ENCODE data around the gene NSD2.
"Not testable (repeated sequence)": the region's sequence is repeated elsewhere in the genome, so short reads cannot be mapped to it uniquely, and the experiment has no call there.

NSD2 gene

DNA sequence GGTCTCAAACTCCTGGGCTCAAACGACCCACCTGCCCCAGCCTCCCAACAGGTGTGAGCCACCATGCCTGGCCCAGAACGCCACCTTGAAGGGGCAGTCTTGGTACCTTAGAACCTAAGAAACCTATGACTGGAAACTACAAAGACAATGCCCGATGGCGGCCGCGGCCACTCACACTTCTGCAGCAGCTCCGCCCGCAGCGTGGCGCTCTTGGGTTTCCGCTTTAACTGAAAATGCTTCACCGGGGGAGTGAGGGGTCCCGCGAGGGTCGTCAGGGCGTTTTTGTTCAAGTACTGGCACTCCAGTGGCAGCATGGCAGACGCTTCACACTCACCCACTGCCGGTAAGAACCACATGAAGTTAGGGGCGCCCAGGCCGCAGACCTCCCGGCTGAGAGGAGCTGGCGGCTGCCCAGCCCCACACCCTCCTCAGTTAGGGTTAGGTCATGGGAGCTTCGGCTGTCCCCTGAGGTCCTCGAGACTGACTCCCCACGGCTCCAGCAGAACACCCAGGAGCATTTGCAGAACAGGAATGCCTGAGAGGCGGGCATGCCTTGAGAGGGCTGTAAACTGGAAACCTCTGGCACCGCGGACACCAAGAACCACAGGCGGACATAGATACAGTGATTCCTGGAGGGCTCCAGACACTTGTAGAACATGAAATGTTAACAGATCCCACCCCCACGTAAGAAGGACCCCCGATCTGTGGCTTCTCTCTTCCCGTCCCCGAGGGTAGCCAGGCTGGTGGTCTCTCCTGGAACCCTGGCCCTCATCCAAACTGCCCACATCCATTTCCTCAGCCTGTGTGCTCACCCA lies 118.5 kb downstream of the NSD2 start:
- DNase-seq = no peak

DNA sequence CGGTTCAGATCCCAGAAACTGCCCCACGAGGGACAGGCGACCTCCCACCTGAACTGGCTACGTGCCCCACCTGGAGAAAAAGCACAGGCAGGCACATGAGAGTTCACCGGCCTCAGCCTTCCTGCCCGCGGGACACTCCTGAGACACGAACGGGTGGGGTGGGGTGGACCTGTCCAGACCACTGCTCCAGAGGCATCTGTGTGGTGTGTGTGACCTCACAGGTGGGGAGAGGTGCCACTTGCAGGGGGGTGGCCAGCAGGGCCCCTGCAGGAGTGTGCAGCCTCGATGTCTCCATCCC lies 119.1 kb downstream of the NSD2 start:
- no peak for DNase-seq

DNA sequence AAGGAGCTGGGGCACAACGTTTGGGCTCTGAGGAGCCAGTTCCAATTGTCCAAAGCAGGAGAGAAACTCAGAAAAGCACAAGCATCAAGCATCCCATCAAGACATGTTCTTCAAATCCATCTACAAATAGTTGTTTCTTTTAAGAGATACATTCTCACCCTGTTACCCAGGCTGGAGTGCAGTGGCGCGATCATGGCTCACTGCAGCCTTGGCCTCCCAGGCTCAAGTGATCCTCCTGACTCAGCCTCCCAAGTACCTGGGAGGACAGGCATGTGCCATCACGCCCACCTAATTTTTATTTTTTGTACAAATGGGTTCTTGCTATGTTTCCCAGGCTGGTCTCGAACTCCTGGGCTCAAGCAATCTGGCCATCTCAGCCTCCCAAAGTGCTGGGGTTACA lies 119.5 kb downstream of the NSD2 start:
- no peak for DNase-seq

DNA sequence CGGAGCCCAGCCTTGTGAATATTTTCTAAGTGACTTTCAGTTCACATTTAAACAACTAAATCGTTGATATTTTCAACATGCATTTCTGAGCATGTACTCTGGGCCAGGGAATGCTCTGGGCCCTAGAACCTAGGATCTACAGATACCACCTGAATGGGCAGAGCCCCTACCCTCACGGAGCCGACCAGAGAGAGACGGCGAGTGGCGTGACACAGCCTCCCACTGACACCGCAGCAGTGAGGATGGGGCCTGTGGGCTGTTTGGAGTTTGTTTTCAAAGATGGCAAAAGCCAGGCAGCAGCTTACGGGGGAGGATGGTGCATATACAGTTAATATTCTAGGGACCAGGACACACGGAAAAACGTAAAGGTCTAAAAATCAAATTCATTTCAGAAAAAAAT lies 119.9 kb downstream of the NSD2 start:
- DNase-seq = no peak

DNA sequence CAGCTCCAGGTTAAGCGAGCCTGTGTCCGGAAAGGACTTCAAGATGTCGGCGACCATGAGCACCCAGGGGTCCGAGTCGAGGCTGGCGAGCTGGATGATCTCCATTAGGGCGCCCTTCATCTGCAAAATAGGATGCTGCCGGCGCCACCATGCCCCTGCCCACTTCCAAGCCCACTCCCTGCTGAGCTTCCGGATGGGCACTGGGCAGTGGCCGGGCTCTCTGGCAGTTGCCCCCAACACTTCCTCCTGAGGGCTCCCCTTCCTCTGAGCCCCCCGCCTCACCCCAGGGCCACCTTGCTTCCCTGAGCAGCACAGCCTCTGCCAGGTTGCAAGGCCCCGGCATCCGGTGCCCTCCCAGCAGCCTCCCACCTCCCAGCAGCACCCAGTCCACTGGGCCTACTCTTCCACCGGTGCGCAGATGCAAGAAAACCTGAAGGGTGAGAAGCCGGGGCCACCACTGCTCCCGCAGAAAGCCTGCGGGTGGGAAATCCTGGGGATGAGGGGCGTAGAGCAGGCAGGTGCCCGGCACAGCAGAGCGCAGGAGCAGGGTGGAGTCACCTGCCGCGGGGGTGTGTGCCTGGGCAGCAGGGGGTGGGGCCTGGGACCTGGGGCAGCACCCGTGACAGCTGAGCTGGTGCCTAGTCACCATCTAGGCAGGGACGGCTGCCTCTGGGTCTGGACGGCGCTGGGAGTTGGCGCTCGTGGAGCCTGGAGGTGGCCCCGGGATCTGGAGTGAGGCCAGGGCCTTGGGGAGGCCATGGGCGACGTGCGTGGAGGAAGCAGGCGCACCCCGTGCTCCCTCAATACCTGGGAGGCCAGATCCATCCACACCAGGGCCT lies 120.6 kb downstream of the NSD2 start:
- DNase-seq = no peak

DNA sequence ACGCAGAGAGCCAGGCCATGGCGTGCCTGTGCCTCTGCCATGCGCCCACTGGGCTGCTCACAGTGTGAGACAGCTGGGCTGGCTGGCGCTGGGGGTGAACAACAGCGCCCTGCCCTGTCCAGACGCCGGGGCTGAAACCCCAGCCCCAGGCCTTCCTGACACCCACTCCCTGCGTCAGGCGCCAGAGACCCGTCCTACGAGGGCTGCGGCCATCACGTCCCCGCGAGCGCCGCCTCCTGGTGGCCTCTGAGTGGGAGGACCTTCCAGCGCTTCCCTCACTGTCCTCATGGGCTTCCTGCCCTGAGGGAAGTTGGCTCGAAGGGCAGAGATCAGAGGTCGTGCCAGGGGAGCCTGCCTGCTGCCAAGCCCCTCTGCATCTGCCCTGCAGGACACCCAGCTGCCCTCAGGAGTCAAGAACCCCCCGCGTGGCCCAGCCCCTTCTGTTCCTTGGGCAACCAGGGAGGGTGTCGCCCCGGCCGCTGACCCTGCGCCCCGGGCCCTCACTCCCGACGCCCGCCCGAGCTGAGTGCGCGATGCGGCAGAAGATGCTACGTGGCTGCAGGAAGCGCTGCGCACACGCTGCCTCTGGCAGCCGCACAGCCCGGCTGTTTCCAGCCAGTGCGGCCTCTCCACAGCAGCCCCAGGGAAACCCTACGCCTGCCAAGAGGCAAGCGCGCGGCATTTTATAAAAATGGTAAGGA lies 121.4 kb downstream of the NSD2 start:
- DNase-seq = no peak

DNA sequence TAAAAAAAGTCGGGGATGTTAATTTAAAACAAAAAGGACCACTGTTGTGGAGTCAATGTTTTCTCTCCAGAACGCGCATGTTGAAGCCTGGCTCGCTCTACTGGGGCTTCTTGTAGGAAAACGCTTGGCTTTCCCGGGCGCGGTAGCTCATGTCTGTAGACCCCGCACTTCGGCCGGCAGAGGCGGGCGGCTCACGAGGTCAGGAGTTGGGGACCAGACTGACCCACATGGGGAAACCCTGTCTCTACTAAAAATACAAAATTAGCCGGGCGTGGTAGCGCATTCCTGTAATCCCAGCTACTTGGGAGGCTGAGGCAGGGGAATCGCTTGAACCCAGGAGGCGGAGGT lies 122.0 kb downstream of the NSD2 start:
- DNase-seq = no peak

DNA sequence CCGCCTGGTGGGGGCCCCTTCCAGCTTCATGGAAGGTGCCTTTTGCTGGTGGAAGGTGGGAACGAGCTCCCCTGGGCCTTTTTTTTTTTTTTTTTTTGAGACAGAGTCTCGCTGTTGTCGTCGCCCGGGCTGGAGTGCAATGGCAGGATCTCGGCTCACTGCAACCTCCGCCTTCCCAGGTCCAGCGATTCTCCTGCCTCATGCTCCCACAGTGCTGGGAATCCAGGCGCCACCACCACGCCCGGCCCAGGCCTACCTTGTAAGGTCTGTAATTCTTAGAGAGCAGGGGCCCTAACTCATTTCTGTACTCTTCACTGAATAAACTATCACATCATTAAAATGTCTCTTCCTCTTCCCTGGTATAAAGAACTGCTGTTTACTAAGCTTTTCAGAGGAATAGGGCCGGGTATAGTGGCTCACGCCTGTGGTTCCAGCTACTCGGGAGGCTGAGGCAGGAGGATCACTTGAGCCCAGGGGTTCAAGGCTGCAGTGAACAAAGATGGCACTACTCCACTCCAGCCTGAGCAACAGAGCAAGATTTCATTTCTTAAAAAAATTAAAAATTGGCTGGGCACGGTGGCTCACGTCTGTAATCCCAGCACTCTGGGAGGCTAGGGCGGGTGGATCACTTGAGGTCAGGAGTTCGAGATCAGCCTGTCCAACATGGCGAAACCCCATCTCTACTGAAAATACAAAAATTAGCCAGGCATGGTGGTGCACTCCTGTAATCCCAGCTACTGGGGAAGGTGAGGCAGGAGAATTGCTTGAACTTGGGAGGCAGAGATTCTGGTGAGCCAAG lies 122.7 kb downstream of the NSD2 start:
- not testable (repeated sequence) for DNase-seq

DNA sequence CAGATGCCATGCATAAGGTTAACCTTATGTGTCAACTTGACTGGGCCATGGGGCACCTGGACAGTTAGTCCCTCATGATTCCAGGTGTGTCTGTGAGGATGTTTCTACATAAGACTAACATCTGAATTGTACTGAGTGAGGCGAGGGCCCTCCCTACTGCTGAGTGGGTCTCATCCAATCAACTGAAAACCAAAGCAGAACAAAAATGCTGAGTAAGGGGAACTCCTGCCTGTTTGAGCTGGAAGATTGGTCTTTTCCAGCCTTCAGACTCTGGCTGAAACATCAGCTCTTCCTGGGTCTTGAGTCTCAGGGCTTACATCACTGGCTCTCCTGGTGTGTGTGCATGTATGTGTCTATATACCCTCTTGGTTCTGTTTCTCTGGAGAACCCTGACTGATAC lies 123.7 kb downstream of the NSD2 start:
- no peak for DNase-seq

DNA sequence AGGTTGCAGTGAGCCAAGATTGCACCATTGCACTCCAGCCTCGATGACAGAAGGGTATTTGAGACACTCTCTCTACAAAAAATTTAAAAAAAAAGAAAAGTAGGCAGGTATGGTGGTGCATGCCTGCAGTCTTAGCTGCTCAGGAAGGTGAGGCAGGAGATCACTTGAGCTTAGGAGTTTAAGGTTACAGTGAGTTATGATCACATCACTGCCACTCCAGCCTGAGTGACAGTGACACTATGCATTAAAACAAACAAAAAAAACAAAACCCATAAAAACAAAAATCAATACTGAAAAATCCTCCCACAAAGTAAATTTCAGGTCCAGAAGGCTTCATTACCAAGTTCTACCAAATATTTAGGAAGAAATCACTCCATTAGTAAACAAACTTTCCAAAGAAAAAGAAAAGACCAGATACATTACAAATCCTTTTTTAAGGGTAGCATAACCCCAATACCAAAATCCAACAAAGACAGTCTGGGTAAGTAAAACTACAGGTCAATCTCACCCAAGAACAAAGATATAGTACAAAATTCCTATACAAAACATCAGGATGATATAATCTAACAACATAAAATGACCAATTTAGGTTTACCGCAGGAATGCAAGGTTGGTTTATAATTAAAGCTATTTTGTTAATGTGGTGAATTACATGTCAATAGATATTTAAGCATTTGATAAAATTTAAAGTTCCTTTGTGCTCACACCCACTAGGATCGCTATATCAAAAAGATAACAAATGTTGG lies 125.8 kb downstream of the NSD2 start:
- no peak for DNase-seq

DNA sequence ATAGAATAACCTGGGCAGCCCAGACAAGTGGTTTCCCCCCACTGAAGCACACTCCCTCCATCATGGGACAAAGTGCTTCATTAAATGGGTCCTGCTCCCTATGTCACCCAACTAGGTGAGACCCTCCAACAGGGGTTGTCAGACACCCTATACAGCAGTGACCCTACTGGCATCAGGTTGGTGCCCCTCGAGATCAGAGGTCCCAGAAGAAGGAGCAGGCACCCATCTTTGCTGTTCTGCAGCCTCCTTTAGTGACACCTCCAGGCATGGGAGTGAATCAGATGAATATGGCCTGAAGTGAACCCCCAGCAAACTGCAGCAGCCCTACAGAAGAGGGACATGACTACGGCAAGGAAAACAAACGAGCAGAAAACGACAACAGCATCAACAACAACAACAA lies 126.5 kb downstream of the NSD2 start:
- DNase-seq = no peak

DNA sequence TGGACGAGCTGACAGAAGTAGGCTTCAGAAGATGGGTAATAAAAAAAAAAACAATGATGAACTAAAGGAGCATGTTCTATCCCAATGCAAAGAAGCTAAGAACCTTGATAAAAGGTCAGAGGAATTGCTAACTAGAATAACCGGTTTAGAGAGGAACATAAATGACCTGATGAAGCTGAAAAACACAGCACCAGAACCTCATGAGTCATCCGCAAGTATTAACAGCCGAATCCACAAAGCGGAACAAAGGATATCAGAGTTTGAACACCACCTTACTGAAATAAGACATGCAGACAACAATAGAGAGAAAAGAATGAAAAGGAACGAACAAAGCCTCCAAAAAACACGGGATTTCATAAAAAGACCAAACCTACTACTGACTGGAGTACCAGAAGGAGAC lies 127.1 kb downstream of the NSD2 start:
- no peak for DNase-seq

DNA sequence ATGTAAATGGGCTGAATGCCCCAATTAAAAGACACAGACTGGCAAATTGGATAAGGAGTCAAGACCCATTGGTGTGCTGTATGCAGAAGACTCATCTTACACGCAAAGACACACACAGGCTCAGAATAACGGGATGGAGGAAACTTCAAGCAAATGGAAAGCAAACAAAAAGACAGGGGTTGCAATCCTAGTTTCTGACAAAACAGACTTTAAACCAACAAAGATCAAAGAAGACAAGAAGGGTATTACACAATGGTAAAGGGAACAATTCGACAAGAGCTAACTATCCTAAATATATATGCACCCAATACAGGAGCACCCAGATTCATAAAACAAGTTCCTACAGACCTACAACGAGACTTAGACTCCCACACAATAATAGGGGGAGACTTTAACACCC lies 128.1 kb downstream of the NSD2 start:
- not testable (repeated sequence) for DNase-seq

DNA sequence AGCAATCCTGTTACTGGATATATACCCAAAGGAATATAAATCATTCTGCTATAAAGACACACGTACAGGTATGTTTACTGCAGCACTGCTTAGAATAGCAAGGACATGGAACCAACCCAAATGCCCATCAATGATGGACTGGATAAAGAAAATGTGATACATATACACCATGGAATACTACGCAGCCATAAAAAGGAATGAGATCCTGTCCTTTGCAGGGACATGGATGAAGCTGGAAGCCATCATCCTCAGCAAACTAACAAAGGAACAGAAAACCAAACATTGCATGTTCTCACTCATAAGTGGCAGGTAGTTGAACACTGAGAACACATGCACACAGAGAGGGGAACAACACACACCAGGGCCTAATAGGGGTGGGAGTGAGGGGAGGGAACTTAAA lies 132.2 kb downstream of the NSD2 start:
- DNase-seq = not testable (repeated sequence)

DNA sequence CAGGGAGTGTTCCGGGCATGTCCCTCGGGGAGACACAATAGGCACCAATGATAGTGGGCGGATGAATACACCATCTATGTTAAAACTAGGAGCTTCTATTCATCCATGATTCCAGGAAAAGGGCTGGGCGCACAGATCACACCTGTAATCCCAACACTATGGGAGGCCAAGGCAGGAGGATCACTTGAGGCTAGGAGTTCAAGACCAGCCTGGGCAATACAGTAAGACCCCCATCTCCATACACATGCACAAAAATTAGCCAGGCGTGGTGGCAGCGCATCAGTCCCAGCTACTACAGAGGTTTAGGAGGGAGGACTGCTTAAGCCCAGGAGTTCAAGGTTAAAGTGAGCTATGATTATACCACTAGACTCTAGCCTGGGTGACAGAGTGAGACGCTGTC lies 135.2 kb downstream of the NSD2 start:
- no peak for DNase-seq

DNA sequence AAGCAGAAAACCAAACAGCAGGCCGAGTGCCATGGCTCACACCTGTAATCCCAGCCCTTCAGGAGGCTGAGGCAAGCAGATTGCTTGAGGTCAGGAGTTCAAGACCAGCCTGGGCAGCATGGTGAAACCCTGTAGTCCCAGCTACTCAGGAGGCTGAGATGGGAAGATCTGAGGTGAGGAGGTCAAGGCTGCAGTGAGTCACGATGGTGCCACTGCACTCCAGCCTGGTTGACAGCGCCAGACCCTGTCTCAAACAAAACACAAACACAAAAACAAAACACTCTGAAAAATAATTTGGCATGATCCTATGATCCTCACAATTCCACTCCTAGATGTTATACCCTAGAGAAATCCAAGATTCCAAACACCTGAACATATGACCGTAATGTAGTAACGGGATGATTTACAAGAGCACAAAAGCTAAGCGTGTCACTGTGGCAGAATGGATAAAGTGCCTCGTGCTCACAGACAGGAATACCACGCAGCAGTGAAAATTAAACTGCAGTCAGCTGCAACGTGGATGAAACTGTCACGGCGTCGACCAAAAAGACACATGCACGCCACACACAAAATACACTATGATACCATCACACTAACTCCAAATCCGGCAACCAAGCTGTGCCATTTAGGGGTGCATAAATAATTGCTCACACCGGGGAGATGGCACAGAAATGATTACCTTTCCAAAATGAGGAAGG lies 135.9 kb downstream of the NSD2 start:
- DNase-seq = no peak

DNA sequence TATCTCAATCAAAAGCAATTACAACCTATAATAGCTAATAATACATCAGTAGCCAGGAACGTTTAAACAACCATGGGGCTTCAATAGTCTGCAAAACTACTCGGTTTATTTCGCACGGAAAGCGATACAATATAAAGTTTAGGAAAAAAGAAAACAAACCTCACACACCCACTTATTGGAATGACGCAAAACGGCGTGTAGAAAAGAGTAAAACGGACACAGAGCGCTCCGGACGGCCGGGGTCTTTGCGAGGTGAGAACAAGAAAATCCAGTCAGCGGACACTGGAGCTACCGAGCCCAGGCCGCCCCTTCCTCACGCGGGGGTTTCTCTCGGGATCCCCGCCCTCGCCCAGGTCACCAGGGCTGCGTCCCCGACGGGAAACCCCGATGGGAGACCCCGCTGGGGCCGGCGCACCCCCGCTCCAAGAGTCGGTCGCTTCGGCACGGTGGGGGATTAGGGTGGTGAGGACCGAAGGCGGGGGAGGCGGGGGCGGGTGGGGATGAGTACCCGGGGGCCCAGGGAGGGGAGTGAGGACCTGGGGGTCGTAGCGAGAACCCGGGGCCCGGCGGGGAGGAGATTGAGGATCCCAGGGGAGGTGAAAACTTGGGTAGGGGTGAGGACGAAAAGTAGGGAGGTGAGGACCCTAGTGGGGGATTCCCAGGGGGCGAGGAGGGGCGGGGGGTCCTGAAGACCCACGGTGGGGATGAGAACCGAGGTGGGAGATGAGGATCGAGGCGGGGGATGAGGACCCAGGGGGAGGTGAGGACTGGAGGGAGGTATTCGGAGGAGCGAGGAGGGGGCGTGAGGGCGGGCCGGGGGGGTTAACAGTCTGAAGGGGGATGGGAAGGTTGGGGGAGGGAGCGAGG lies 136.8 kb downstream of the NSD2 start:
- no peak for DNase-seq

DNA sequence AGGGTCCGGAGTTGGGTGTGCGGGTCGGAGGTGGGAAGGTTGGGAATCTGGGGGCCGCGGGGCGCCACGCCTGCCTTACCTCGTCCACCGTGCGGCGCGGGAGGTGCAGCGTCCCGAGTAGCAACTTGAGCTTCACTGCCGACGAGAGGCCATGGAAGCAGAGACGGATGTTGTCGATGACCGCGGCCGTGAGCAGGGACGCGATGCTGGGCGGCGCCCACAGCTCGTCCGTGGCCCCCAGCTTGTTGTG lies 137.4 kb downstream of the NSD2 start:
- no peak for DNase-seq

DNA sequence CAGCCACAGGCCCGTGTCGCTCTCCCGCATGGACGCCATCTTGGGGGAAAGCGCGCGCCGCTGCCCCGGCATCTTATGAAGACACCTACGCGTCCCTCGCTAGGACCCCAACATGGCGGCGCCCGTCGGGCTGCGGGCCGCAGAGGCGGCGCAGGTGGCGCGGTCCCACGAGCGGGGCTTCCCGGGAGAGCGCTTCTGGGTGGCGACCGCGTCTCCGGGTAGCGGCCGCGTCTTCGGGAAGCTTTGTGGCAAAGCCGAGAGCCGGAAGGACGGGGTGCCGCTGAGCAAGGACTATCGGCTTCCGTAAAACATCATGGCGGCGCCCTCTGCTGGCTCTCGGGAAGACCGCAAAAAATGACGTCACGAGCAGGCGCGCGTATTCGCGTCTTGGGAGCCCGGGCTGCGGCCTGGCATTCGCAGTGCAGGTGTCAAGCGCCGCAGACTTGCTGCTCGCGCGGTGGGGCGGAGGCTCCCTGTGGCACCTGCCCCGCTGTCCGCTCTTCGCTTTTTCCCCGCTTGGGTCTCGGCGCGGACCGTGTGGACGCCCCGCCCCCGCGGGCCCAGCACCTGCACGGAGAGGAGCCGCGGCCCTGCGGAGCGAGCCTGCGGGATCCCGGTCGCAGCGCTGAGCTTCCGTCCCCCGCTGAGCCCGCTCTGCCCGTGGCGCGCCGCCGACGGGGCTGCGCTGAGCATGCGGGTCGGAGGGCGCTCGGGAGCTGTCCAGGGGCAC lies 137.9 kb downstream of the NSD2 start, which contains the start of gene NELFA:
Gene NELFA (minus strand): TSS at position 54 of the 730 bp plus-strand sequence. CDS start 15 bp downstream, at position 39.
- peak; percentile 84 for DNase-seq

DNA sequence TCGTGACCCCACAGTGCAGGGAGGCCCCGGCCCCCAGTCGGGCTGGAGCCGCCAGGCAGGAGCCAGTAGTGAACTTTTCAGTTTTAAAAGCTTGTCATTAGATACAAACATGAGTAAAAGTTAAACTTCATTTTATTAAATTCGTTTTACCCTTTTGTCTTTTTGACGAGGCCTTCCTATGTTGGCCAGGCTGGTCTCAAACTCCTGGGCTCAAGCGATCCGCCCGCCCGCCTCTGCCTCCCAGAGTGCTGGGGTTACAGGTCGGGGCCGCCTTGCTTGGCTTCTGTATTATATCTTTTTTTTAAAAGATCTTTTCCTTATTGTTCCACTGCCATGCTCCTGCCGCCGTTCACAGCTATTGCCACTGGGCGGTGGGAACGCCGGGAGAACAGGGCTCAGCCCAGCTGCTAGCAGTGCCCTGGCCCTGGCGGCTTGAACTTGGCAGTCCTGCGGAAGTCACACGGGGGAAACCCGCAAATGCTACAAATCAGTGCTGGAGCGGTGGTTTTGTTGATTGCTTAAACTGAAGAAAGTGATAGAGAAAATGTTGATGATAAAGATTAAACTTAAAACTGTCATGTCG lies 138.5 kb downstream of the NSD2 start:
- DNase-seq = no peak
